DND-41 (cell line): Measurements from ENCODE around the gene MCFD2.

Experiments
- EZH2 ChIP-seq: IDR thresholded peaks from 3 replicates; pipeline ENCODE4 v1.6.1; 2012; ENCODE audit warnings: borderline replicate concordance, low read depth, mild to moderate bottlenecking, moderate library complexity, low read length, inconsistent platforms; ENCODE audit not compliant: severe bottlenecking
- TF ChIP-seq, protein P1 (sequence below): IDR thresholded peaks from 2 replicates; pipeline ENCODE4 v1.5.1; 2012; ENCODE audit warnings: borderline replicate concordance, low read length, moderate library complexity, mild to moderate bottlenecking; ENCODE audit not compliant: poor library complexity, severe bottlenecking; ENCODE audit errors: extremely low read depth

GRCh38 chr2:46924608-46925007 is 9.0 kb upstream of the MCFD2 start:
- TF ChIP-seq, protein P1, sequence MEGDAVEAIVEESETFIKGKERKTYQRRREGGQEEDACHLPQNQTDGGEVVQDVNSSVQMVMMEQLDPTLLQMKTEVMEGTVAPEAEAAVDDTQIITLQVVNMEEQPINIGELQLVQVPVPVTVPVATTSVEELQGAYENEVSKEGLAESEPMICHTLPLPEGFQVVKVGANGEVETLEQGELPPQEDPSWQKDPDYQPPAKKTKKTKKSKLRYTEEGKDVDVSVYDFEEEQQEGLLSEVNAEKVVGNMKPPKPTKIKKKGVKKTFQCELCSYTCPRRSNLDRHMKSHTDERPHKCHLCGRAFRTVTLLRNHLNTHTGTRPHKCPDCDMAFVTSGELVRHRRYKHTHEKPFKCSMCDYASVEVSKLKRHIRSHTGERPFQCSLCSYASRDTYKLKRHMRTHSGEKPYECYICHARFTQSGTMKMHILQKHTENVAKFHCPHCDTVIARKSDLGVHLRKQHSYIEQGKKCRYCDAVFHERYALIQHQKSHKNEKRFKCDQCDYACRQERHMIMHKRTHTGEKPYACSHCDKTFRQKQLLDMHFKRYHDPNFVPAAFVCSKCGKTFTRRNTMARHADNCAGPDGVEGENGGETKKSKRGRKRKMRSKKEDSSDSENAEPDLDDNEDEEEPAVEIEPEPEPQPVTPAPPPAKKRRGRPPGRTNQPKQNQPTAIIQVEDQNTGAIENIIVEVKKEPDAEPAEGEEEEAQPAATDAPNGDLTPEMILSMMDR: no peak
- TF ChIP-seq EZH2: no peak
